Measurements from ENCODE around the gene IFNL4. TPM values are rescaled to one million over a fixed set of nuclear protein-coding genes. Genes with fewer than 3 reads are reported as not detected.

IFNL4 gene
- total RNA-seq, 5 donors from 2014 or later (not counting 1 experiment from before 2014, with no cell fraction given) = not detected

Other genes with a start within 250 kb of the IFNL4 start
- under 1 TPM in 3 of 5 donors, not detected in 2; 0.41 to 0.69 (median 0.66) TPM for gene FBXO27, start 216.3 kb downstream of the IFNL4 start, total RNA-seq
- under 1 TPM in 1 of 5 donors, not detected in 4; 0.19 TPM for gene ACP7, start 164.5 kb downstream of the IFNL4 start, total RNA-seq
- 10 to 100 TPM in 3 of 5 donors, 1 to 10 TPM in 2; 8.6 to 16.8 (median 12.9) TPM for gene PAK4, start 123.1 kb downstream of the IFNL4 start, total RNA-seq
- under 1 TPM in 3 of 5 donors, not detected in 2; 0.23 to 0.46 (median 0.41) TPM for gene NCCRP1, start 51.9 kb downstream of the IFNL4 start, total RNA-seq
- 1 to 10 TPM in 2 of 5 donors, under 1 TPM in 1, not detected in 2; 0.82 to 1.7 (median 1.1) TPM for gene SYCN, start 44.6 kb downstream of the IFNL4 start, total RNA-seq
- not detected for gene IFNL3, start 3.9 kb downstream of the IFNL4 start, total RNA-seq
- gene IFNL2, start 19.5 kb upstream of the IFNL4 start, total RNA-seq = not detected
- under 1 TPM in 1 of 5 donors, not detected in 4; 0.49 TPM for gene IFNL1, start 47.6 kb upstream of the IFNL4 start, total RNA-seq
- gene LRFN1, start 72.0 kb upstream of the IFNL4 start, total RNA-seq = 10 to 100 TPM in 2 of 5 donors, 1 to 10 TPM in 3; 3.5 to 10.9 (median 8.7) TPM
- gene GMFG, start 87.2 kb upstream of the IFNL4 start, total RNA-seq = 100 to 1,000 TPM; 337 to 427 (median 397) TPM
- 10 to 100 TPM; 59.4 to 72.3 (median 62.0) TPM for gene SAMD4B, start 93.6 kb upstream of the IFNL4 start, total RNA-seq
- gene PAF1, start 142.2 kb upstream of the IFNL4 start, total RNA-seq = 10 to 100 TPM; 43.0 to 96.1 (median 45.9) TPM
- 10 to 100 TPM; 42.0 to 48.7 (median 47.0) TPM for gene MED29, start 142.5 kb upstream of the IFNL4 start, total RNA-seq
- 1,000 to 10,000 TPM in 1 of 5 donors, 100 to 1,000 TPM in 4; 208 to 1,013 (median 233) TPM for gene ZFP36, start 158.0 kb upstream of the IFNL4 start, total RNA-seq
- gene PLEKHG2, start 163.8 kb upstream of the IFNL4 start, total RNA-seq = 10 to 100 TPM; 25.2 to 88.1 (median 36.7) TPM
- 1,000 to 10,000 TPM; 3,669 to 4,521 (median 4,268) TPM for gene RPS16, start 187.1 kb upstream of the IFNL4 start, total RNA-seq
- 100 to 1,000 TPM; 180 to 301 (median 194) TPM for gene SUPT5H, start 196.7 kb upstream of the IFNL4 start, total RNA-seq
- gene TIMM50, start 232.0 kb upstream of the IFNL4 start, total RNA-seq = 10 to 100 TPM; 50.5 to 53.7 (median 53.0) TPM

Measured in T-cell (primary cell).